ENCODE measurements around the gene ATP11A.

Gene ATP11A

GRCh38 chr13:112905990-112906641, 216.3 kb downstream of the ATP11A start:
- no peak for DNase-seq (ENCODE audit: low read depth)

GRCh38 chr13:112907286-112907685, 217.4 kb downstream of the ATP11A start:
- DNase-seq (ENCODE audit: low read depth), result no peak

GRCh38 chr13:112907871-112908331, 218.1 kb downstream of the ATP11A start:
- DNase-seq (ENCODE audit: low read depth), result no peak

GRCh38 chr13:112908342-112908741, 218.5 kb downstream of the ATP11A start:
- no peak for DNase-seq (ENCODE audit: low read depth)

- no peak for DNase-seq (ENCODE audit: low read depth)
Measured at GRCh38 chr13:112910016-112910415, 220.2 kb downstream of the ATP11A start.

GRCh38 chr13:112910616-112911280, 220.9 kb downstream of the ATP11A start:
- no peak for DNase-seq (ENCODE audit: low read depth)

GRCh38 chr13:112911285-112911701, 221.5 kb downstream of the ATP11A start:
- DNase-seq (ENCODE audit: low read depth), result no peak

GRCh38 chr13:112911883-112912282, 222.0 kb downstream of the ATP11A start:
- no peak for DNase-seq (ENCODE audit: low read depth)

GRCh38 chr13:112912726-112913440, 223.0 kb downstream of the ATP11A start:
- no peak for DNase-seq (ENCODE audit: low read depth)

- DNase-seq (ENCODE audit: low read depth), result no peak
Measured at GRCh38 chr13:112916296-112916695, 226.5 kb downstream of the ATP11A start.

GRCh38 chr13:112917056-112917664, 227.3 kb downstream of the ATP11A start:
- no peak for DNase-seq (ENCODE audit: low read depth)

- no peak for DNase-seq (ENCODE audit: low read depth)
Measured at GRCh38 chr13:112917737-112918136, 227.9 kb downstream of the ATP11A start.

- no peak for DNase-seq (ENCODE audit: low read depth)
Measured at GRCh38 chr13:112918266-112918665, 228.4 kb downstream of the ATP11A start.

GRCh38 chr13:112918746-112919145, 228.9 kb downstream of the ATP11A start:
- DNase-seq (ENCODE audit: low read depth), result no peak

GRCh38 chr13:112923962-112924361, 234.1 kb downstream of the ATP11A start:
- DNase-seq (ENCODE audit: low read depth), result no peak

GRCh38 chr13:112924365-112924764, 234.5 kb downstream of the ATP11A start:
- no peak for DNase-seq (ENCODE audit: low read depth)

GRCh38 chr13:112926003-112926402, 236.2 kb downstream of the ATP11A start:
- DNase-seq (ENCODE audit: low read depth), result no peak

- DNase-seq (ENCODE audit: low read depth), result no peak
Measured at GRCh38 chr13:112926993-112927392, 237.2 kb downstream of the ATP11A start.

GRCh38 chr13:112928020-112928971, 238.5 kb downstream of the ATP11A start:
- DNase-seq (ENCODE audit: low read depth), result no peak

GRCh38 chr13:112928972-112929782, 239.3 kb downstream of the ATP11A start:
- DNase-seq (ENCODE audit: low read depth), result no peak

- DNase-seq (ENCODE audit: low read depth), result no peak
Measured at GRCh38 chr13:112929783-112930055, 239.9 kb downstream of the ATP11A start.

Measured in GM04504 (cell line).